GM23248 (cell line): Measurements from ENCODE around the gene SLC26A6.

ENCODE experiments used
- EZH2 ChIP-seq: fragments of 200-600 bp; sonication (generic); IDR thresholded peaks from 2 replicates; pipeline ENCODE4 v1.6.1; 2018; ENCODE audit warnings: antibody characterized with exemption, mild to moderate bottlenecking; ENCODE audit not compliant: insufficient read depth, poor library complexity, severe bottlenecking
- EZH2phosphoT487 ChIP-seq: fragments of 200-600 bp; sonication (generic); IDR thresholded peaks from 2 replicates; pipeline ENCODE4 v1.6.1; 2018; ENCODE audit warnings: antibody characterized with exemption, moderate library complexity, mild to moderate bottlenecking, low read depth; ENCODE audit not compliant: insufficient read depth

- no peak for TF ChIP-seq EZH2phosphoT487
- no peak for TF ChIP-seq EZH2
Observed at GRCh38 chr3:48596676-48597407, 38.4 kb downstream of the SLC26A6 start.
